Glomerular visceral epithelial cell (primary cell): ENCODE results near the gene IGSF6.
"Not testable (repeated sequence)": the region's sequence is repeated elsewhere in the genome, so short reads cannot be mapped to it uniquely, and the experiment has no call there.

Experiments used
- DNase-seq: peaks from one replicate; pipeline ENCODE4 v3.0.0-alpha.2; 2016; ENCODE audit errors: extremely low spot score

IGSF6 gene

DNA sequence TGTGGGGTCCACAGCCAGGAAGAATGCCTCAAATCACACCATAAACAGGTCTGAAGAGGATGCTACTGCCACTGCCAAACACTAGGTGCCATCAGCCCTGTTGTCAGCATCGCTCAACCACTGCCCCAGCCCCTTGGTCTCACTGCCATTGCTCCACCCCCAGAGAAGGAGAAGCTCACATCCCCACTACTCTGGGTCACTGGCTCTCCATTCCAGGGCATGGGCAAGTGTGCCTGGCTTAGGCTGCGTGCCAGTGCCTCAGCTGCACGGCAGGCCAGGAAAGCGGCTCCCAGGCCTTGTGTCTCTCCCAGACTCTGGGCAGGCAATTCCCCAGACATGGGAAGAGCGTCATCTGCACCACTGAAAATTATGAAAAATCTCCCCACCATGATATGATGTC, 1.2 kb upstream of the IGSF6 start:
- DNase-seq, result no peak

DNA sequence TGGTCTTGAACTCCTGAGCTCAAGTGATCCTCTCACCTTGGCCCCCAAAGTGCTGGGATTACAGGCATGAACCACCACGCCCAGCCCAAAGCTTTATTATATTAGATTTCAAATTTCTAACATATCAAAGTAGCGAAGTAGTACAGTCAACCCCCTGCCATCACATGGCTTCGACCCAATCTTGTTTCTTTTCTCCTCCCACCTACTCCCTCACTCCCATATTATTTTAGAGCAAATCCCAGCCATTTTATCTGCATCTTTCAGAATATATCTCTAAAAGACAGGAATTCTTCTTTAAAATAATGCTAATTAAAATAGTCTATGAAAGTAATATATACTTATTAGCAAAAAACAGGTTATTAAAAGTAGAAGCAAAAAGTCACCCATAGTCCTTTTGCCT, 893 bp downstream of the IGSF6 start:
- DNase-seq, result no peak

DNA sequence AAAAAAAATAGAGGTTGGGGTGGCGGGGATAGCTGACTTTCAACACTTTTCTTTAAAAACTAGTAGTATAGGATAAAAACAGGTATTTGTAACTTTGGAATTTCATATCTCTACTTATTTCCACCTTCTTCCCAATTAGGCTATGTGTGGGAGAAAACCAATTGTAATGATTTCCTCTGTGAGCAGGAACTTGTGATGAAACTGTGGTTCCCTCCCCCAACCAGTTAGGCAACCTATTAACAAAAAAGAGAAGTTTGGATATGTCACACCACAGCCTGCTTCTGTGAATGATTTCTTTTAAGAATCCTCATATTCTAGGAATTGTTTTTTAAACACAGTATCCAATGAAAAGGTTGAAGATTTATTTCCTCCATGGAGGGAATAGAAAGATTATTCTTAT, 1.9 kb downstream of the IGSF6 start:
- DNase-seq, result no peak

- DNase-seq, result not testable (repeated sequence)
These were observed 2.5 kb downstream of the IGSF6 start for GRCh38 chr16:21649826-21650406.

DNA sequence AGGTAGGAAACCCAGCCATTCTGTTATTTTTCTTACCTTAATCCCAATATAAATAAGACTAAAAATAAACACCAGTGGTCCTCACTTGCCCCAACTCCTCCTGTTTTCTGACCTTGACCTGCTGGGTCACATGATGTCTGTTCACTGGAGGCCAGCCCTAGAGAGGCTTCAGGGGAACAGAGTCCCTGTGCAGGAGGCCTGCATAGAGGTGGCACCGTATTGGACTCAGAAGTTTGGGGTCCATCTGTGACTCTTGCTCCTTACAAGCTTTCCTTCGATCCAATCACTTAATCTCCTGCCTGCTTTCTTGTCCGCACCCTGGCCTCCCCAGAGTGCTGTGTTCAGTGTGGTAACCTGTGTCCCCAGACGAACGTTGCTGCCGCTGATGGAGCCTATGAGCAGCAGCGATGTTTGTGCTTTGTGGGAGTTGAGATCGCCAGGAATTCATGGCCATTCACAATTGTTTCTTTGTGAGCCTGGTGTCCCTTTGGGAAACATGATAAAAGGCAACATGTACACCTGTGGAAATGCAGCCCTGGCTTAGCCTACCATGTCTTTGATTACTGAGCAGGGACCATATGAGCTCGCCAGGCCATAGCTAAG, 4.7 kb downstream of the IGSF6 start:
- DNase-seq, result no peak

GRCh38 chr16:21646721-21647561, 5.5 kb downstream of the IGSF6 start:
- DNase-seq, result no peak

DNA sequence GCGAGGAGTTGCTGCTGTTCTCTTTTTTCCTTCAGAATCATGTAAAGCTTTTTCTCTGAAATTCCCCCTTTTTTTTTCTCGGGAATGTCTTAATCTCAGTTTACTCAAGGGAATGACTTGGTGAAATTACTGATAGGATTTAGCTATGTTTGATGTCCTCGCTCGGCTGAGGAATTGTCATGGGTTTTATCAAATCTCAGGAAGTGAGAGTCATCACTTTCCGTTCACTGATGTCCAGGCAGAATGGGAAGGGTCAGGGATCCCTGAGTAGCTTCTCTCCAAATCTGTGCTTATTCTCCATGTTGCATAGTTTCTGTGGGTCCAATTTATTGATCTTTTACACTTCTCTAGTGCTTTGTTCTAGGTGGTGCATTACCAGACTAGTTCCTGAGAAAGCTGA, 6.3 kb downstream of the IGSF6 start:
- DNase-seq, result no peak

- no peak for DNase-seq
These were observed 7.1 kb downstream of the IGSF6 start for GRCh38 chr16:21645261-21645721.

GRCh38 chr16:21644674-21645073, 7.7 kb downstream of the IGSF6 start:
- no peak for DNase-seq

DNA sequence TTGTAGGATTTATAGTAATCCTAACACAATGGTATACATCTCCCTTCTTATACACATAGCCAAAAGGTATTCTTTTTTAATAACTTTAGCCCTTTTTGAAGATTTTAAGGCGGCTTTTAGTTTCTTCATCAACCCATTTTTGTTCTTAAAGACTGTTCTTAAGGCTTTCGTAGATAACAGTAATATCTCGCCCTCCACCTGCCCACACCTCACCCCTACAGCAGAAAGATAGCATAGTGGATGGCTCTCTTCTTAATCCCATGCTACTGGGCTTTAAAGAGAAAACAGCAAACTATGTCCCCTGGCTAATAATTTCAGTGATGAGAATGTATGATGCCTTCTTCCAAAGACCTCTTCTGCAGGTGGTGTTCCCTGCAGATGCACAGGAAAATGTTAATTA, 8.6 kb downstream of the IGSF6 start:
- DNase-seq, result no peak

DNA sequence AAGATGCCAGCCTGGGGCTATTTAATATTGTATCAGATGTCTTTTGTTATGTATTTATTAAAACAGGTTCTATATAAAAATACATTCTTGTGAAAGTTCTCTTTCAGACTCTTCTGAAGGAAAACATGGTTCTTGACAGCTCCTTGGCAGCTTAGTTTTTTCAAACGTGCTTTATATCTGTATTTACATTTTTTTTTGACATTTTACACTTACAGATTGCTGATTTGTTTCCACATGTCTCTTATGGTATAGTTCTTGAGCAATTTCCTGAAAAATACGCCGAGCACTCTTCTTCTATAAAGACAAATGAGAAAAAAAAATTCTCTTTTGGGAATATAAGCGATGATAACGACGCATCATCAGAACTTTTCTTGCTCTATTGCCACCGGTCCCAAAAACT, 9.5 kb downstream of the IGSF6 start:
- no peak for DNase-seq

GRCh38 chr16:21641916-21642315, 10.5 kb downstream of the IGSF6 start:
- no peak for DNase-seq

DNA sequence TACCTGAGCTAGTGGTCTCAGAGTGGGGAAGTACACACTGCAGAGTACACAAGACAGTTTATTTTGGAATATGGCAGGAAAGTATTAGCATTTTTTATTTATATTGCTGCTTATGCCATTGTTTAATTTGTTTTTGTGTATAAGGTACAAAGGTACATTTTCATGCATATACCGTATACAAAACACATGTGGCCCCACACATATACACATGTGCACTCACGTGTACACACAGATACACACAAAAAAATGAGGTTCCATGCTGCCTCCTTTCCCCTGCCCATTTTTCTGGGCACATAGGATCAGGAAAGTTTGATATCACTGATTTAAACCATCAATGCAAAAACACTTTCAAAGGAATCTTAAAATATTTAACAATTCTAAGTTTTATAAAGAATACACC, 12.9 kb downstream of the IGSF6 start:
- DNase-seq, result no peak

- DNase-seq, result no peak
These were observed 13.8 kb downstream of the IGSF6 start for GRCh38 chr16:21638573-21638975.

DNA sequence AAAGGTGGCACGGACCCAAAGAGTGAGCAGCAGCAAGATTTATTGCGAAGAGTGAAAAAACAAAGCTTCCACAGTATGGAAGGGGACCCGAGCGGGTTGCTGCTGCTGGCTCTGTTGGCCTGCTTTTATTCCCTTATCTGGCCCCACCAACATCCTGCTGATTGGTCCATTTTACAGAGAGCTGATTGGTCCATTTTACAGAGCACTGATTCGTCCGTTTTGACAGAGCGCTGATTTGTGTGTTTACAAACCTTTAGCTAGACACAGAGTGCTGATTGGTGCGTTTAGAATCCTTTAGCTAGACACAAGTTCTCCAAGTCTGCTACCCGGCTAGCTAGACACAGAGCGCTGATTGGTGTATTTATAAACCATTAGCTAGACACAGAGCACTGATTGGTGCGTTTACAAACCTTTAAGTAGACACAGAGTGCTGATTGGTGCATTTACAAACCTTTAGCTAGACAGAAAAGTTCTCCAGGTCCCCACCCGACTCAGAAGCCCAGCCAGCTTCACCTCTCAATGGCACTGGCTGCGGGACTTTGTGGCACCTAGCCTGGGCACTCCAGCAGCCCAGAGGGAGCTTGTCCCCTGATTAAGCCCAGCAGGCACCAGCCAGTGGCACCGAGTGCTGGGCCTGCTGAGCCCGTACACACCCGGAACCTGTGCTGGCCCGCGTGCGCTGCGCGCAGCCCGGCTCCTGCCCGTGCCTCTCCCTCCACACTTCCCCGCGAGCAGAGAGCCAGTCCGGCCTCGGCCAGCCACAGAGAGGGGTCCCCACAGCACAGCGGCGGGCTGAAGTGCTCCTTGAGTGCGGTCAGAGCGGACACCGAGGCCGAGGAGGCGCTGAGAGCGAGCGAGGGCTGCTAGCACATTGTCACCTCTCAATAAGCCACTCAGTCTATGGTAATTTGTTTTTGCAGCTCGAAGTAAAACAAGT, 15.1 kb downstream of the IGSF6 start:
- DNase-seq, result no peak

DNA sequence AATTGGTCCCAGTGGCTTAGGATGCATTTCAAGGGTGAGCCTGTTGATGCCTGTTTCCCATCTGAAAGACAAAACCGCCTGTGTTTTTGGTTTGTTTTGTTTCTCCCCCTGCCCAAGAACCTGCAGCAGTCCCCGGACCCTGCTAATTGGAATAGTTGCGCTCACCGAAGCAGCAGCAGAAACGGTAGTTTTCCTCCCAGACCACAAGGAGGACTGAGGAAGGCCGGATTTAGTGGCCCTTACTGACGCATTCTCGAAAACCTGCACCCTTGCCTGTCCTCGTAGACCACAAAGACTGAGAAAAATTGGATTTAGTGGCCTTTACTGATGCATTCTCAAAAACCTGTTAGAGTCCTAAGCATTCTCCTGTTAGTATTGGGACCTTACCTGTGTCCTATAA, 16.7 kb downstream of the IGSF6 start:
- DNase-seq, result not testable (repeated sequence)

DNA sequence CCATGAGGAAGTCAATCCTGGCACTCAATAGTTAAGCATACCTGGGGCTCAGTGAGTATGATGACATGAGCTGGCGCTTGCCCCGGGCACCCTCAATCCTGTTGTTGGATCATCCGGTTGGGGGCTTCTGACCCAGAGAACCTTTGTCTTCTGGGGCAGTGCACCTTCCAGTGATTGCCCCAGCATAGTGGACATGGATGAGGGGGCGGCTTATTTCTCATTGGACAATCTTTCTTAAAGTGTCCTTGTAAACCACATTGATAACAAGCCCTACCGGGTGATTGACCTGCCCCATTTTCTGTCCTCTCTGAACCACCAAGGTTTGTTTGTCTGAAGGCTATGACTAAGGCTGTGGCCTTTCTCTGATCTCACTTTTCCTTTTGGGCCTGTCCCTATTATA, 18.2 kb downstream of the IGSF6 start:
- no peak for DNase-seq

DNA sequence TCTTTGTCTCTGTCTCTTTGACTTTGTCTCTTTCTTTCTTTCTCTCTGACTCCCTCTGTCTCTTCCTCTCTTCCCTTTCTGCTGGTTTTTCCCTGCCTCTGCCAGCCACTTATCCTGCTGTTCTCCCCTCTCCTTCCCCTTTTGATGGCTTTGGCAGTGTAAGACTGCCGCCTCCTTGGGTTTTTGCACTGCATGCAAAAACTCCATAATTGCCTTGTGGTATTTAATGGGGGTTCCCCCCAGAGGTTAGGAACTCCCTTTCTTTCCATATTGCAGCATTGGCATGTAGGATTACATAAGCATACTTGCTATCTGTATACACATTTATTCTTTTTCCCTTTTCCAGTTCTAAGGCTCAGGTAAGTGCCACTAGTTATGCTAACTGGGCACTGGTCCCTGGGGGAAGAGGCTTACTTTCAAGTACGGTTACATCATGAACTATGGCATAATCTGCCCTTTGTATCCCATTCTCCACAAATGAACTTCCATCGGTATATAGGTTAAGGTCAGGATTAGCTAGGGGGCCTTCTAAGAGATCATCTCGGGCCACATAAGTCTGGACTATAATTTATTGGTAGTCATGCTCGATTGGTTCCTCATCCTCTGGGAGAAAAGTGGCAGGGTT, 20.3 kb downstream of the IGSF6 start:
- DNase-seq, result not testable (repeated sequence)

DNA sequence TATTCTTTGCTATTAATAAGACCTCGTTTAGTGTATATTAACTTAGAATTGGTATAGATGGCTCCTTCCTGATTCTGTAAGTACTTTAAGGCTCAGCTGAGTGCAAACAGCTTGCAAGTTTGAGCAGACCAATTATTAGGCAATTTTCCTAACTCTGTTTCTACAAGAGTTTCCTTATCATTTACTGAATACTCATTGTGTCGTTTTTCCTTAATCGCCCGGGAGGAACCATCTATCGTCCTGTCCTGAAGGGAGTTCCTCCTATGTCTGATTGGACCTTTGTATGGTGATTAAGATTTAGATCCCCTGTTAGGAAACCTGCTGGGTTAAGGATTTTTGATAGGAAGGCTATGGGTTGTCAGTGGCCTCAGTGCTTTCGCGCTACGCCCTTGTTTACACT, 21.0 kb downstream of the IGSF6 start:
- not testable (repeated sequence) for DNase-seq

DNA sequence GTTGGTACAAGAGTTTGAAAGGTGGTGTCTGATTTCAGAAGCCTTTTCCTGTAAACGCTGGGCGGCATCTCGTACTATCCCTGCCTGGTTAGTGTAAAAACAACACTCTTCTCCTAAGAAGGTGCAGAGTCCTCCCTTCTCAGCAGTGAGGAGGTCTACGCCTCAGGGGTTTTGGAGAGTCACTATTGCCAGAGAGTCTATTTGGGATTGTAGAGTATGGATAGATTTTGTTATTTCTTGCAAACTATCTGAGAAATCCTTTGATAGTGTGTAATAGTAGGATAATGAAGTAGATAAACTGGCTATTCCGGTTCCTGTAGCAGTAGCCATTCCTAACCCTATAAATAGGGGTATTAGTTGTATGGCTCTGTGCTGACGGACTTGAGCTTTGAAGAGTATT, 21.5 kb downstream of the IGSF6 start:
- DNase-seq, result not testable (repeated sequence)
